HepG2 (cell line): ENCODE measurements around the gene TUBB4B. TPM values are rescaled to one million over a fixed set of nuclear protein-coding genes. Genes with fewer than 3 reads are reported as not detected.

Source experiments
- AKNA ChIP-seq: sonication (generic); formaldehyde crosslinking; IDR thresholded peaks from 2 replicates; pipeline ENCODE4 v1.4.0; 2020; ENCODE audit warnings: missing genetic modification reagents, borderline replicate concordance
- ATF7-NPFF ChIP-seq: sonication (generic); formaldehyde crosslinking; IDR thresholded peaks from 2 replicates; pipeline ENCODE4 v1.8.1; 2023; ENCODE audit warnings: mild to moderate bottlenecking, low read depth, missing genetic modification reagents, moderate library complexity
- CTCF ChIP-seq: sonication (generic); formaldehyde crosslinking; IDR thresholded peaks from 2 replicates; pipeline ENCODE4 v1.5.0; 2020; ENCODE audit warnings: mild to moderate bottlenecking, missing genetic modification reagents, moderate library complexity
- FOSL1 ChIP-seq: sonication (generic); formaldehyde crosslinking; IDR thresholded peaks from 2 replicates; pipeline ENCODE4 v1.9.0; 2021; ENCODE audit warnings: missing genetic modification reagents, borderline replicate concordance
- GATAD1 ChIP-seq: IDR thresholded peaks from 2 replicates; pipeline ENCODE4 v1.6.1; 2016; ENCODE audit warnings: missing genetic modification reagents, missing compliant biosample characterization
- GFI1 ChIP-seq: sonication (generic); formaldehyde crosslinking; IDR thresholded peaks from 2 replicates; pipeline ENCODE4 v1.5.0; 2020; ENCODE audit warnings: missing genetic modification reagents, mild to moderate bottlenecking, borderline replicate concordance
- HIC2 ChIP-seq: sonication (generic); formaldehyde crosslinking; IDR thresholded peaks from 2 replicates; pipeline ENCODE4 v1.9.0; 2022; ENCODE audit warnings: low read depth, missing genetic modification reagents
- HMGXB4 ChIP-seq, 2 experiments: sonication (generic) in 1 of 2; formaldehyde crosslinking in 1 of 2; IDR thresholded peaks; 2 replicates each; pipeline versions ENCODE4 v1.4.0 to v1.6.1; 2018 to 2020; ENCODE audit warnings: missing genetic modification reagents in 2 of 2, borderline replicate concordance in 1 of 2, low read depth in 1 of 2, mild to moderate bottlenecking in 1 of 2, missing biosample characterization in 1 of 2
- IRF9 ChIP-seq: sonication (generic); formaldehyde crosslinking; IDR thresholded peaks from 2 replicates; pipeline ENCODE4 v1.8.0; 2022; ENCODE audit warnings: missing genetic modification reagents, mild to moderate bottlenecking, borderline replicate concordance
- MATR3 ChIP-seq: sonication (generic); formaldehyde crosslinking; IDR thresholded peaks from 2 replicates; pipeline ENCODE4 v1.4.0; 2020; ENCODE audit warnings: missing genetic modification reagents
- NFIB ChIP-seq: sonication (generic); formaldehyde crosslinking; IDR thresholded peaks from 2 replicates; pipeline ENCODE4 v1.9.0; 2021; ENCODE audit warnings: missing genetic modification reagents, mild to moderate bottlenecking, borderline replicate concordance
- PTBP1 ChIP-seq: fragments of 200-400 bp; formaldehyde crosslinking; IDR thresholded peaks from 2 replicates; pipeline ENCODE4 v1.6.1; 2018; ENCODE audit warnings: low read length, low read depth; ENCODE audit not compliant: poor library complexity, severe bottlenecking
- ZNF17 ChIP-seq: sonication (generic); formaldehyde crosslinking; IDR thresholded peaks from 2 replicates; pipeline ENCODE4 v1.5.0; 2020; ENCODE audit warnings: mild to moderate bottlenecking, missing genetic modification reagents
- ZNF230 ChIP-seq: sonication (generic); formaldehyde crosslinking; IDR thresholded peaks from 2 replicates; pipeline ENCODE4 v1.4.0; 2020; ENCODE audit warnings: mild to moderate bottlenecking, missing genetic modification reagents
- ZNF343 ChIP-seq: sonication (generic); formaldehyde crosslinking; IDR thresholded peaks from 2 replicates; pipeline ENCODE4 v1.4.0; 2020; ENCODE audit warnings: mild to moderate bottlenecking, missing genetic modification reagents
- ZNF605 ChIP-seq: sonication (generic); formaldehyde crosslinking; IDR thresholded peaks from 2 replicates; pipeline ENCODE4 v1.8.0; 2022; ENCODE audit warnings: mild to moderate bottlenecking, missing genetic modification reagents
- polyA plus RNA-seq, 8 experiments: library from polyadenylated mRNA; depleted of rRNA in 3 of 8; stranded (reverse) in 7 of 8; unstranded in 1 of 8; fragments of >200 nt; fragmentation: Illumina TruSeq in 4 of 8; extraction: Trizol in 4 of 8; gene quantifications; 2 replicates each; pipeline versions ENCODE4 v1.2.1 to v1.2.3, GENCODE V29; 2011 to 2016; ENCODE audit warnings: low read depth in 4 of 8, missing spikeins in 1 of 8, mixed read lengths in 1 of 8; ENCODE audit not compliant: insufficient read depth in 1 of 8
- total RNA-seq, 5 experiments: library from RNA; depleted of rRNA; stranded (reverse); fragments of >200 nt; fragmentation: Illumina TruSeq; extraction: Trizol; gene quantifications; 2 replicates each; pipeline ENCODE4 v1.2.3, GENCODE V29; 2016; ENCODE audit warnings: low read depth in 1 of 5

The TUBB4B gene
- total and polyA plus RNA-seq, 2 of the 13 experiments (the other 11 are each of a cell fraction or from before 2014, with no cell fraction given): 182 to 412 TPM

- peak; percentile 17 to 34; a peak in 2 of 4 replicates for TF ChIP-seq HMGXB4 (CRISPR knock-in tag; IDR thresholded peaks at IDR 0.05; ENCODE audit: borderline replicate concordance in 1 of 2, low read depth in 1 of 2)
- no peak for TF ChIP-seq ZNF17 (CRISPR knock-in tag)
- peak; percentile 50 for TF ChIP-seq CTCF (CRISPR knock-in tag)
- TF ChIP-seq IRF9 (CRISPR knock-in tag): 0 out of 2 replicates have a peak, but pooled peaks have one; percentile 38
- TF ChIP-seq PTBP1: no peak
- TF ChIP-seq ZNF605 (CRISPR knock-in tag): no peak
- peak; percentile 72; the same call in 1 of the 2 replicates for TF ChIP-seq ATF7-NPFF
- no peak for TF ChIP-seq MATR3 (CRISPR knock-in tag)
- no peak for TF ChIP-seq GFI1 (CRISPR knock-in tag)
- TF ChIP-seq FOSL1 (CRISPR knock-in tag): no peak
- TF ChIP-seq AKNA (CRISPR knock-in tag): no peak
- TF ChIP-seq HIC2 (CRISPR knock-in tag): no peak
- TF ChIP-seq GATAD1 (CRISPR knock-in tag): peak; percentile 86
- no peak for TF ChIP-seq ZNF230 (CRISPR knock-in tag)
- no peak for TF ChIP-seq ZNF343 (CRISPR knock-in tag)
- TF ChIP-seq NFIB (CRISPR knock-in tag): no peak
These were observed 13.7 kb downstream of the TUBB4B start, which contains the start of gene NELFB (continued) for GRCh38 chr9:137254624-137255447.
